ENCODE data around the gene C15orf39. TPM values are rescaled to one million over a fixed set of nuclear protein-coding genes. Genes with fewer than 3 reads are reported as not detected.

The C15orf39 gene
- total RNA-seq, 4 donors from 2014 or later = 1.6 to 3.8 (median 2.6) TPM

DNA sequence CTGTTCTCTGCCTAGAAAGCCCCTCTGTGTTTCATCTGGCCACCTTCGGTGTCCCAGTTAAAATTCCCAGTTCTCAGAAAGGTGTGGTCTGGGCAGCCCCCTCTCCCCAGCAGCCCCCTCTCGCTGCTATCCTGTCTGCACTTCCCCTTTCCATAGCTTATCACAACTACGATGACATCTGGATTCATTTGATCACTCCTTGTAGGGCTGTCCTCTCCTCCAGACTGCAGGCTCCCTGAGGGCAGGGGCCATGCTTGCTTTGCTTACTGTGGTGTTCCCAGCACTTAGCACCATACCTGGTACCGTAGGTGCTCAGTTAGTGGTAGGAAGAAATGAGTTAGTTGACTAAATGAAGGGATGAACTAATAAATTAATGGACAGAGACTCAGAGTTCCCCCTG lies 30.2 kb downstream of the C15orf39 start:
- H3K9me3 ChIP-seq = no peaks in the 10 kb centered on the region
- DNase-seq (no peak), ATAC-seq (no peak)
- no peak overlapping the region for H3K27ac ChIP-seq
- H3K27me3 ChIP-seq = peaks cover 0 to 2% (median 0%) of the 10 kb centered on the region in 3 donors
- TF ChIP-seq, protein P1, sequence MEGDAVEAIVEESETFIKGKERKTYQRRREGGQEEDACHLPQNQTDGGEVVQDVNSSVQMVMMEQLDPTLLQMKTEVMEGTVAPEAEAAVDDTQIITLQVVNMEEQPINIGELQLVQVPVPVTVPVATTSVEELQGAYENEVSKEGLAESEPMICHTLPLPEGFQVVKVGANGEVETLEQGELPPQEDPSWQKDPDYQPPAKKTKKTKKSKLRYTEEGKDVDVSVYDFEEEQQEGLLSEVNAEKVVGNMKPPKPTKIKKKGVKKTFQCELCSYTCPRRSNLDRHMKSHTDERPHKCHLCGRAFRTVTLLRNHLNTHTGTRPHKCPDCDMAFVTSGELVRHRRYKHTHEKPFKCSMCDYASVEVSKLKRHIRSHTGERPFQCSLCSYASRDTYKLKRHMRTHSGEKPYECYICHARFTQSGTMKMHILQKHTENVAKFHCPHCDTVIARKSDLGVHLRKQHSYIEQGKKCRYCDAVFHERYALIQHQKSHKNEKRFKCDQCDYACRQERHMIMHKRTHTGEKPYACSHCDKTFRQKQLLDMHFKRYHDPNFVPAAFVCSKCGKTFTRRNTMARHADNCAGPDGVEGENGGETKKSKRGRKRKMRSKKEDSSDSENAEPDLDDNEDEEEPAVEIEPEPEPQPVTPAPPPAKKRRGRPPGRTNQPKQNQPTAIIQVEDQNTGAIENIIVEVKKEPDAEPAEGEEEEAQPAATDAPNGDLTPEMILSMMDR (IDR thresholded peaks at IDR 0.05 in 4 of 5, conservative IDR thresholded peaks at IDR 0.05 in 1 of 5) = no peak
- H3K4me1 ChIP-seq = no peaks in the 10 kb centered on the region
- in situ Hi-C loops (cut with MboI; ENCODE audit: low sequenced_read_pairs in 4 of 4) = no loop called here
- intact Hi-C loops (cut with DNase I; ENCODE audit: low total_unique reads) = loop anchor here (10.0 kb wide), 1 partner anchor 93 kb away; no protein-coding TSS in a partner anchor
- no peaks in the 10 kb centered on the region for H3K36me3 ChIP-seq
- no peak overlapping the region for H3K4me3 ChIP-seq

DNA sequence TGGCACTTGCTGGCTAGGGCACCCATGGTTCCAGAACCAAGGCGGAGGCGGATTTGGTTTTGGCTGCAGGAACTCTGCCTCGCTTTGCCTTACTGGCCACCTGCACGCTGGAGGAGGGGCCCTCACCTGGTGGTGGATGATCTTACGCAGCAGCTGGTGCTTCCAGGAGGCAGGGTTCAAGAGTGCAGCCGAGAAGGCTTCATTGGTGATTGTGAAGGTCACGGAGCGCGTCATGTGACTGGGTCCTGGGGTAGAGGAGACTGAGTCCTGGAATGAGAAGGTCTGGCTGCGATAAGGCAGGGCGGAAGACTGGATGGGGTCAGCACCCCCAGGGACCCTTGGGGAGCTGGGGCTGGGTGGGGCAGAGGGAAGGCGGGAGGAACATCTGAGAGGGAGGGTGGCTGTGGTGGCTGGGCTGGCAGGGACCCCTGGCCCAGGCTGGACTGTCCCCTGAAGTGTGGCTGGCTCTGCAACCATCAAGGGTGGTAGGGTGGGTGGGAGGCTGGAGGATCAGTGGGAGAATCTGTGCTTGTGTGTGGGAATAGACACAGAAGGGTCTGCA lies 30.7 kb downstream of the C15orf39 start:
- Histone ChIP-seq H3K27me3 (peaks cover 0 to 2% (median 0%) of the 10 kb centered on the region in 3 donors), H3K36me3 (no peaks in the 10 kb centered on the region), H3K9me3 (no peaks in the 10 kb centered on the region), H3K4me1 (no peaks in the 10 kb centered on the region), H3K27ac (no peak overlapping the region), H3K4me3 (no peak overlapping the region)
- DNase-seq (no peak), ATAC-seq (no peak)
- intact Hi-C loops (cut with DNase I; ENCODE audit: low total_unique reads) = loop anchor here (10.0 kb wide), 1 partner anchor 92 kb away; no protein-coding TSS in a partner anchor
- TF ChIP-seq, protein P1 (IDR thresholded peaks at IDR 0.05 in 4 of 5, conservative IDR thresholded peaks at IDR 0.05 in 1 of 5) = no peak
- TF ChIP-seq POLR2A (IDR thresholded peaks at IDR 0.05) = no peak
- in situ Hi-C loops (cut with MboI; ENCODE audit: low sequenced_read_pairs in 4 of 4) = no loop called here

DNA sequence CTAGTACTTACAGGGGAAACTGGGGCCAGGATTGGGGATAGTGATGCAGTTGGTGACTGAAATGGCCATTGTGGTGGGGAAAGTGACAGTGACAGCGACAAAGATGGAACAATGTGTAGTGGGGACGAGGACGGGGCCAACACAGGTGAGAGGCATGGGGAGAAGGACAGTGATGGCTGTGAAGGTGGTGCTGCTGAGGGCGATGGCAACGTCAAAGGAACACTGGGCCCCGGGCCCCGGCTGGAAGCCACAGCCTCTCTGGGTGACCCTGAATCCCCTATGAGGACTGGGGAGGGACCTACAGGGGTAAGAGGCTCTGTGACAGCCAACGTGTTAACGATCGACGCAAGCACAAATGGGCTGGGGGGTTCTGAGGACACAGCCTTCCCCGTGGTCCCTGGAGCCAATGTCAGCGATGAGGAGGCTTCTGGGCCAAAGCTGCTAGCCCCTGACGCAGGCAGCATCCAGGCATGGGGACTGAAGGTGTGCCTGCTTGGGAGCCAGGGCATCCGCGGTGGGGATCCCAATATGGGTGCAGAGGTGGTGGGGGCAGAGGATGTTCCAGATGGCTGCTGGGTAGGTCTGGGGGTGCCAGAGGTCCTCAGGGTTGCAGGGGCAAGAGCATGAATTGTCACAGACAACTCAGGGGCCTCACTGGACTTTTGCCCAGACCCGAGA lies 31.3 kb downstream of the C15orf39 start:
- H3K4me3 ChIP-seq = no peak overlapping the region
- H3K27me3 ChIP-seq = peaks cover 0 to 2% (median 0%) of the 10 kb centered on the region in 3 donors
- no peaks in the 10 kb centered on the region for H3K9me3 ChIP-seq
- H3K4me1 ChIP-seq = no peaks in the 10 kb centered on the region
- H3K36me3 ChIP-seq = no peaks in the 10 kb centered on the region
- in situ Hi-C loops (cut with MboI; ENCODE audit: low sequenced_read_pairs in 4 of 4) = no loop called here
- ATAC-seq (no peak), DNase-seq (no peak)
- no peak for TF ChIP-seq POLR2A (IDR thresholded peaks at IDR 0.05)
- TF ChIP-seq, protein P1 (IDR thresholded peaks at IDR 0.05 in 4 of 5, conservative IDR thresholded peaks at IDR 0.05 in 1 of 5) = no peak
- H3K27ac ChIP-seq = no peak overlapping the region
- intact Hi-C loops (cut with DNase I; ENCODE audit: low total_unique reads) = loop anchor here (10.0 kb wide), 1 partner anchor 92 kb away; no protein-coding TSS in a partner anchor

DNA sequence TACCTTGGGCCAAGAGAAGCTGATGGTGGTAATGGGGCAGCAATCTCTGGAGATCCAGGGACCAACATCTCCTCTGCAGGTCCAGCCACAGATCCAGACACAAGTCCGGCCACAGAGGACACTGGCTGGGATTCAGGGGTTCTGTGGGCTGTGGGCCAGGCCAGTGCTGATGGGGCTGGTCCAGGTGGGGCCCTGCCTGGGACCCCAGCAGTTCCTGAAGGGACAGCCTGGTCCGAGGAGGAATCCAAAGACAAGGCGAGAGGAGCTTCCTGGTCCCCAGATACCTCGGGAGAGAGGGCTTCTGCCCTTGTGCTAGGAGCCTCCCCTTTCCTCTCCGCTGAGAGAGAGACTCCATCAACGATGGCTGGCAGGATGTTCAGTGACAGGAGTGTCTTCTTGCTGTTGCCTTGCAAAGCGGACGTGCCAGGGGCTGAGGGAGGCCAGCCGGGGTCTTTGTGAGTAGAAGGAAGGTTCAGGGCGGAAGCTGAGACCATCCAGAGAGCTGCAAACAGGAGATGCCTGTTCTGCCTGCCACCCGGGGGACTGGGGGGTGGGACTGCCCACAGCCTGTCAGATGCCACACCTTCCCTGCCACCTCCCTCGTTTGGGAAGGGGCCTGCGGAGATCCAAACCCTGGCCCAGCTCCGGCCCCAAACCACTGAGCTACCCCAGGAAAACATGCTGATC lies 32.0 kb downstream of the C15orf39 start:
- in situ Hi-C loops (cut with MboI; ENCODE audit: low sequenced_read_pairs in 4 of 4) = no loop called here
- DNase-seq (no peak), ATAC-seq (no peak)
- TF ChIP-seq, protein P1 (IDR thresholded peaks at IDR 0.05 in 4 of 5, conservative IDR thresholded peaks at IDR 0.05 in 1 of 5) = no peak
- TF ChIP-seq POLR2A (IDR thresholded peaks at IDR 0.05) = no peak
- Histone ChIP-seq H3K36me3 (no peaks in the 10 kb centered on the region), H3K27me3 (peaks cover 0 to 2% (median 0%) of the 10 kb centered on the region in 3 donors), H3K9me3 (no peaks in the 10 kb centered on the region), H3K4me3 (no peak overlapping the region), H3K4me1 (no peaks in the 10 kb centered on the region), H3K27ac (no peak overlapping the region)
- intact Hi-C loops (cut with DNase I; ENCODE audit: low total_unique reads) = loop anchor here (10.0 kb wide), 1 partner anchor 91 kb away; no protein-coding TSS in a partner anchor
